Activated CD4-positive, alpha-beta memory T cell treated with anti-CD3 and anti-CD28 coated beads for 36 hours (primary cell): ENCODE measurements around the gene ACAP2. TPM values are rescaled to one million over a fixed set of nuclear protein-coding genes. Genes with fewer than 3 reads are reported as not detected.
"Not testable (repeated sequence)": the region's sequence is repeated elsewhere in the genome, so short reads cannot be mapped to it uniquely, and the experiment has no call there.

ENCODE experiments used
- CTCF ChIA-PET: fragments of 350-600 bp; sonication (Branson Sonifier 250); formaldehyde crosslinking; loops from one replicate; lab custom pipeline; 2021; ENCODE audit warnings: antibody characterized with exemption, inconsistent platforms; lab: Charles Lee
- POLR2A ChIA-PET: fragments of 350-600 bp; sonication (Branson Sonifier 250); formaldehyde crosslinking; loops from one replicate; lab custom pipeline; 2021; ENCODE audit warnings: antibody characterized with exemption; lab: Charles Lee
- DNase-seq: peaks from one replicate; pipeline ENCODE4 v3.0.0-alpha.2; 2020
- H3K27ac Mint-ChIP-seq: one replicate; pipeline ENCODE4 v1.8.0; 2021; ENCODE audit warnings: mixed read lengths
- H3K27me3 Mint-ChIP-seq: one replicate; pipeline ENCODE4 v1.8.0; 2021; ENCODE audit warnings: mixed read lengths
- H3K36me3 Mint-ChIP-seq: one replicate; pipeline ENCODE4 v1.8.0; 2021; ENCODE audit warnings: mixed read lengths
- H3K4me1 Mint-ChIP-seq: one replicate; pipeline ENCODE4 v1.8.0; 2021; ENCODE audit warnings: low read depth, mixed read lengths
- H3K4me3 Mint-ChIP-seq: one replicate; pipeline ENCODE4 v1.8.0; 2021; ENCODE audit warnings: mild to moderate bottlenecking, mixed read lengths
- H3K9me3 Mint-ChIP-seq: one replicate; pipeline ENCODE4 v1.8.0; 2021; ENCODE audit warnings: mixed read lengths
- intact Hi-C: fragments of 100-400 bp; cut with micrococcal nuclease; formaldehyde crosslinking; loops from one replicate; pipeline ENCODE4 v1.15.1; 2023
- total RNA-seq, 2 experiments: library from RNA; stranded (reverse); gene quantifications; one replicate each; pipeline ENCODE4 v1.2.3, GENCODE V29; 2021

The ACAP2 gene
- total RNA-seq, 2 experiments from 2014 or later: 45.0 to 47.0 TPM

- no peak for DNase-seq
- H3K4me1 Mint-ChIP-seq: peaks cover 48% of the 10 kb centered on the region
- intact Hi-C loops: loop anchor here (2.0 to 10.0 kb wide), 4 partner anchors 37 to 129 kb away; partner anchors contain the start of gene ACAP2
- CTCF ChIA-PET: interaction anchor here (1.3 kb wide), 1 partner anchor 117 kb away, joined by 3 read pairs; no protein-coding TSS in a partner anchor
- H3K9me3 Mint-ChIP-seq: no peaks in the 10 kb centered on the region
- POLR2A ChIA-PET: no interaction called here
- H3K4me3 Mint-ChIP-seq: no peak overlapping the region
- H3K27me3 Mint-ChIP-seq: no peaks in the 10 kb centered on the region
- no peak overlapping the region for H3K27ac Mint-ChIP-seq
- peaks cover 21% of the 10 kb centered on the region for H3K36me3 Mint-ChIP-seq
Observed at GRCh38 chr3:195405651-195406050, 37.2 kb downstream of the ACAP2 start.

GRCh38 chr3:195403841-195404408 lies 38.9 kb downstream of the ACAP2 start:
- H3K36me3 Mint-ChIP-seq: peaks cover 14% of the 10 kb centered on the region
- intact Hi-C loops: loop anchor here (10.0 kb wide), 2 partner anchors 69 to 131 kb away; no protein-coding TSS in a partner anchor
- CTCF ChIA-PET: interaction anchor here (1.5 kb wide), 1 partner anchor 133 kb away, joined by 9 read pairs; the partner anchor contains the start of gene XXYLT1
- no peak for DNase-seq
- no peak overlapping the region for H3K4me3 Mint-ChIP-seq
- H3K27ac Mint-ChIP-seq: no peak overlapping the region
- H3K27me3 Mint-ChIP-seq: no peaks in the 10 kb centered on the region
- no peaks in the 10 kb centered on the region for H3K9me3 Mint-ChIP-seq
- peaks cover 38% of the 10 kb centered on the region for H3K4me1 Mint-ChIP-seq
- POLR2A ChIA-PET: no interaction called here

GRCh38 chr3:195403244-195403643 lies 39.6 kb downstream of the ACAP2 start:
- no peak for DNase-seq
- H3K27me3 Mint-ChIP-seq: no peaks in the 10 kb centered on the region
- no peak overlapping the region for H3K4me3 Mint-ChIP-seq
- no peak overlapping the region for H3K27ac Mint-ChIP-seq
- peaks cover 35% of the 10 kb centered on the region for H3K4me1 Mint-ChIP-seq
- CTCF ChIA-PET: interaction anchor here (1.5 kb wide), 1 partner anchor 133 kb away, joined by 9 read pairs; the partner anchor contains the start of gene XXYLT1
- intact Hi-C loops: loop anchor here (10.0 kb wide), 2 partner anchors 68 to 132 kb away; no protein-coding TSS in a partner anchor
- POLR2A ChIA-PET: no interaction called here
- no peaks in the 10 kb centered on the region for H3K9me3 Mint-ChIP-seq
- H3K36me3 Mint-ChIP-seq: peaks cover 14% of the 10 kb centered on the region

GRCh38 chr3:195401943-195402342 lies 40.9 kb downstream of the ACAP2 start:
- intact Hi-C loops: loop anchor here (10.0 kb wide), 2 partner anchors 67 to 133 kb away; no protein-coding TSS in a partner anchor
- POLR2A ChIA-PET: no interaction called here
- Mint-ChIP-seq H3K36me3 (peaks cover 7% of the 10 kb centered on the region), H3K27me3 (no peaks in the 10 kb centered on the region), H3K4me3 (no peak overlapping the region), H3K27ac (no peak overlapping the region), H3K4me1 (peaks cover 33% of the 10 kb centered on the region), H3K9me3 (no peaks in the 10 kb centered on the region)
- no peak for DNase-seq
- CTCF ChIA-PET: no interaction called here

- intact Hi-C loops, DNase-seq, H3K27ac Mint-ChIP-seq, H3K36me3 Mint-ChIP-seq, H3K9me3 Mint-ChIP-seq, CTCF ChIA-PET, H3K27me3 Mint-ChIP-seq, H3K4me3 Mint-ChIP-seq: not testable (repeated sequence)
- peaks cover 31% of the 10 kb centered on the region for H3K4me1 Mint-ChIP-seq
- POLR2A ChIA-PET: interaction anchor here (1.0 kb wide), 1 partner anchor 9 kb away, joined by 3 read pairs; no protein-coding TSS in a partner anchor
Observed at GRCh38 chr3:195398460-195398859, 44.4 kb downstream of the ACAP2 start.

- Mint-ChIP-seq H3K4me3 (no peak overlapping the region), H3K9me3 (no peaks in the 10 kb centered on the region), H3K36me3 (no peaks in the 10 kb centered on the region), H3K4me1 (peaks cover 36% of the 10 kb centered on the region), H3K27me3 (no peaks in the 10 kb centered on the region), H3K27ac (no peak overlapping the region)
- ChIA-PET POLR2A (no interaction called here), CTCF (no interaction called here)
- no peak for DNase-seq
- intact Hi-C loops: no loop called here
Observed at GRCh38 chr3:195397524-195397923, 45.3 kb downstream of the ACAP2 start.

- ChIA-PET POLR2A (no interaction called here), CTCF (interaction anchor here (0.6 kb wide), 1 partner anchor 124 kb away, joined by 4 read pairs; the partner anchor contains the start of gene XXYLT1)
- Mint-ChIP-seq H3K9me3 (no peaks in the 10 kb centered on the region), H3K4me1 (peaks cover 28% of the 10 kb centered on the region), H3K4me3 (no peak overlapping the region), H3K36me3 (no peaks in the 10 kb centered on the region), H3K27ac (no peak overlapping the region), H3K27me3 (no peaks in the 10 kb centered on the region)
- intact Hi-C loops: no loop called here
- no peak for DNase-seq
Observed at GRCh38 chr3:195395208-195395816, 47.5 kb downstream of the ACAP2 start.

- Mint-ChIP-seq H3K36me3 (no peaks in the 10 kb centered on the region), H3K4me3 (no peak overlapping the region), H3K27me3 (no peaks in the 10 kb centered on the region), H3K27ac (no peak overlapping the region), H3K4me1 (peaks cover 26% of the 10 kb centered on the region), H3K9me3 (no peaks in the 10 kb centered on the region)
- CTCF ChIA-PET: interaction anchor here (0.6 kb wide), 1 partner anchor 123 kb away, joined by 4 read pairs; the partner anchor contains the start of gene XXYLT1
- intact Hi-C loops: no loop called here
- POLR2A ChIA-PET: no interaction called here
- no peak for DNase-seq
Observed at GRCh38 chr3:195394700-195395099, 48.1 kb downstream of the ACAP2 start.

- Mint-ChIP-seq H3K36me3 (no peaks in the 10 kb centered on the region), H3K27me3 (no peaks in the 10 kb centered on the region), H3K27ac (no peak overlapping the region), H3K4me3 (no peak overlapping the region), H3K9me3 (no peaks in the 10 kb centered on the region), H3K4me1 (peaks cover 26% of the 10 kb centered on the region)
- DNase-seq: no peak
- ChIA-PET CTCF (no interaction called here), POLR2A (no interaction called here)
- intact Hi-C loops: no loop called here
Observed at GRCh38 chr3:195394024-195394423, 48.8 kb downstream of the ACAP2 start.

GRCh38 chr3:195388380-195388779 lies 54.4 kb downstream of the ACAP2 start:
- ChIA-PET POLR2A (no interaction called here), CTCF (no interaction called here)
- H3K9me3 Mint-ChIP-seq: no peaks in the 10 kb centered on the region
- DNase-seq: no peak
- H3K36me3 Mint-ChIP-seq: no peaks in the 10 kb centered on the region
- no peak overlapping the region for H3K4me3 Mint-ChIP-seq
- intact Hi-C loops: no loop called here
- H3K27ac Mint-ChIP-seq: no peak overlapping the region
- H3K27me3 Mint-ChIP-seq: no peaks in the 10 kb centered on the region
- H3K4me1 Mint-ChIP-seq: peaks cover 23% of the 10 kb centered on the region

GRCh38 chr3:195386739-195387138 lies 56.1 kb downstream of the ACAP2 start:
- Mint-ChIP-seq H3K36me3 (no peaks in the 10 kb centered on the region), H3K27ac (no peak overlapping the region), H3K4me1 (peaks cover 22% of the 10 kb centered on the region), H3K27me3 (no peaks in the 10 kb centered on the region), H3K4me3 (no peak overlapping the region), H3K9me3 (no peaks in the 10 kb centered on the region)
- no peak for DNase-seq
- CTCF ChIA-PET: no interaction called here
- intact Hi-C loops: no loop called here
- POLR2A ChIA-PET: no interaction called here

- POLR2A ChIA-PET: no interaction called here
- intact Hi-C loops: no loop called here
- H3K27ac Mint-ChIP-seq: no peak overlapping the region
- peaks cover 26% of the 10 kb centered on the region for H3K4me1 Mint-ChIP-seq
- H3K4me3 Mint-ChIP-seq: no peak overlapping the region
- peaks cover 7% of the 10 kb centered on the region for H3K36me3 Mint-ChIP-seq
- H3K9me3 Mint-ChIP-seq: no peaks in the 10 kb centered on the region
- no peak for DNase-seq
- H3K27me3 Mint-ChIP-seq: no peaks in the 10 kb centered on the region
- CTCF ChIA-PET: interaction anchor here (1.3 kb wide), 1 partner anchor 114 kb away, joined by 3 read pairs; the partner anchor contains the start of gene XXYLT1
Observed at GRCh38 chr3:195385526-195385925, 57.3 kb downstream of the ACAP2 start.
